Islet precursor cell (in vitro differentiated cells): ENCODE measurements around the gene MSI2.

Source experiments
- DNase-seq: peaks from one replicate; pipeline ENCODE4 v3.0.0-alpha.2; 2018

The MSI2 gene

GRCh38 chr17:57466017-57466471 lies 209.7 kb downstream of the MSI2 start:
- no peak for DNase-seq

GRCh38 chr17:57466521-57466920 lies 210.2 kb downstream of the MSI2 start:
- DNase-seq, result no peak

GRCh38 chr17:57467226-57467625 lies 210.9 kb downstream of the MSI2 start:
- DNase-seq, result no peak

- DNase-seq, result no peak
These were observed 211.5 kb downstream of the MSI2 start for GRCh38 chr17:57467801-57468200.

- no peak for DNase-seq
These were observed 212.8 kb downstream of the MSI2 start for GRCh38 chr17:57468932-57469775.

- no peak for DNase-seq
These were observed 214.6 kb downstream of the MSI2 start for GRCh38 chr17:57470906-57471305.

GRCh38 chr17:57471868-57472368 lies 215.6 kb downstream of the MSI2 start:
- DNase-seq, result no peak

- no peak for DNase-seq
These were observed 219.5 kb downstream of the MSI2 start for GRCh38 chr17:57475796-57476195.

- DNase-seq, result no peak
These were observed 221.4 kb downstream of the MSI2 start for GRCh38 chr17:57477522-57478362.

GRCh38 chr17:57478478-57479250 lies 222.3 kb downstream of the MSI2 start:
- no peak for DNase-seq

- DNase-seq, result peak; percentile 80
These were observed 224.3 kb downstream of the MSI2 start for GRCh38 chr17:57480438-57481196.

- peak; percentile 77 for DNase-seq
These were observed 225.6 kb downstream of the MSI2 start for GRCh38 chr17:57481910-57482391.

- DNase-seq, result no peak
These were observed 226.3 kb downstream of the MSI2 start for GRCh38 chr17:57482657-57483056.

- DNase-seq, result no peak
These were observed 227.9 kb downstream of the MSI2 start for GRCh38 chr17:57484081-57484666.

- DNase-seq, result no peak
These were observed 228.7 kb downstream of the MSI2 start for GRCh38 chr17:57484826-57485565.

- DNase-seq, result no peak
These were observed 229.2 kb downstream of the MSI2 start for GRCh38 chr17:57485566-57485865.

- DNase-seq, result no peak
These were observed 229.9 kb downstream of the MSI2 start for GRCh38 chr17:57485916-57486881.

- no peak for DNase-seq
These were observed 230.6 kb downstream of the MSI2 start for GRCh38 chr17:57486882-57487301.

GRCh38 chr17:57487573-57487972 lies 231.2 kb downstream of the MSI2 start:
- DNase-seq, result no peak

GRCh38 chr17:57488856-57489255 lies 232.5 kb downstream of the MSI2 start:
- DNase-seq, result no peak
